GM21515 (cell line): Measurements from ENCODE around the gene BFSP1.

ENCODE experiments used
- ATAC-seq: cut with Tn5 transposase; IDR thresholded peaks from one replicate; pipeline ENCODE4 v1.9.1; 2021; ENCODE audit not compliant: unreplicated experiment

BFSP1 gene

DNA sequence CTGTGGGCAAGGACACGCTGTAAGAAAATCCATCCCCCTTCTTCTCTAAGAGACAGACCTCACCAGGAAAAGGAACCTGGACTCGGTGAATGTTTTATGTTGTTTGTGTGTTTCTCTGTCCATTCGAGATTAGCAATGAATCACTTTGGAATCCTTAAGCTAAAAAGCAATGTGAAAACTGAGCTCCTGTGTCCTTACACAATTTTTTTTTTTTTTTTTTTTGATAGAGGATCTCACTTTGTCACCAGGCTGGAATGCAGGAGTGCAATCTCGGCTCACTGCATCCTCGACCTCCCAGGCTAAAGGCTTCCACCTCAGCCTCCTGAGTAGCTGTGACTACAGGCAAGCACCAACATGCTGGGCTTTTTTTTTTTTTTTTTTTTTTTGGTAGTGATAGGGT lies 32.1 kb downstream of the BFSP1 start:
- no peak for ATAC-seq

DNA sequence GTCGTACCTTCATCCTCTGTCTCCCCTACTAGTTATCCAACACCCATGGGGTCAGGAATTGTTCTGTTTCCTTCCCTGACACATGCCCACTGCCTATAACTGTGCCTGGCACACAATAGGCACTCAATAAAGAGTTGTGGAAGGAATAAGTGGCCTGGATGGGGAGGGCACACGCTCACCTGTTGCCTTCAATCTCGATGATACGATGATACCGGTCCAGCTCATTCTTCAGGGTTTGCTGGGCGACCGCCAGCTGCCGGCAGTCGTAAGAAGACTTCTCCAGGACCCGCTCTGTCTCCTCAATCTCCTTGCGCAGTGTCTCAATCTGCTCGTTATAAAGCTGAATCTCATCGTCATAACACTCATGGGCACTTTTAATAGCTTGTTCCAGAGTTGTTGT lies 32.5 kb downstream of the BFSP1 start:
- ATAC-seq = no peak

DNA sequence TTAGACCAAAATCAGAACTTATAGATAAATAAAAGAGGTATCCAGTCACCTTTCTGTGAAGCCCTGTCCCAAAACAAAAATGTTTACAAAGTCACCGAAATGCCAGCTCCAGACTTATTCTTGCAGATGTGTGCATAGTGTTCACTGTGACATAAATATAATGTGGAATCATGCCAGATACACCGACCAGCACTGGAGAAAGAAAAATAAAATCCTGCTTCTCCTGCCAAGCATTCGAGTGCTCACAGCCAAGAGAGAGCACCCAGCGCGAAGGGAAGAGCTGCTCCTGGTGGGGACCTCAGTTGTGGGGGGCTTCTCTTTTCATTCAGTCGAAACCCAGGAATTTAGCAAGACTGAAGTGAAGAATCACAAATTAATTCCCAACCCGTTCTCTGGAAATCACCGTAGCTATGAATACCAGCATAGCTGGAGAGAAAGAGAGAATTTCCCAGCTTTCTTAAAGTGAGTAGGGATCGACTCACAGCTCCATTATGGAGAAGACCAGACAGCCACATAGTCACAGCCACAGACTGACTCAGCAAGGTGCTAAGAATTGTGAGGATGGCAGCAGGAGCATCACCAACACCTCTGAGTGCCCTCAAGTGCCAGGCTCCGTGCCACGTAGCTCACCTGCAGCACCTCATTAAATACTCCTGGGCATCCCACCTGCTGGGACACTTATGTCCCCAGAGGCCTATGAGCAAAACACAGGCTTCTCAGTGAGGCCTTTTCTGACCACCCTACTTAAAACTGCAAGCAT lies 33.2 kb downstream of the BFSP1 start:
- ATAC-seq = no peak

DNA sequence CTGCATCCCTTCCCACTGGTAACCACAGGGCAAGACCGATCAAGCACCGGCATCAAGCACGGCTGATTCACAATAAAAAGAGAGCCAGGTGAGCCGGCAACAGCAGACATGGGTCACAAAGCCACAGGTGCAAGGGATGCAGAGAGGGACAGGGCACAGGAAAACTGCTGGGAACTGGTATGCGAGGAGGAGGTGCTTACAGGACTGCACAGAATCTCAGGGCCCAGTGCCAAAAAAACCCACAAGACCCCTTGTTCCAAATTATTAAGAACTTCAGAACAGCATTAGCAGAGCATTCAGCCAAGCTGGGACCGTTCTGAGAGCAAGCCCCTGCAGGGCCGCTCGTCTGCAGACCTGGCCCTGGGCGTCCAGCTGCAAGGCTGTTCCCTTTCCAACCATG lies 35.4 kb downstream of the BFSP1 start:
- no peak for ATAC-seq

DNA sequence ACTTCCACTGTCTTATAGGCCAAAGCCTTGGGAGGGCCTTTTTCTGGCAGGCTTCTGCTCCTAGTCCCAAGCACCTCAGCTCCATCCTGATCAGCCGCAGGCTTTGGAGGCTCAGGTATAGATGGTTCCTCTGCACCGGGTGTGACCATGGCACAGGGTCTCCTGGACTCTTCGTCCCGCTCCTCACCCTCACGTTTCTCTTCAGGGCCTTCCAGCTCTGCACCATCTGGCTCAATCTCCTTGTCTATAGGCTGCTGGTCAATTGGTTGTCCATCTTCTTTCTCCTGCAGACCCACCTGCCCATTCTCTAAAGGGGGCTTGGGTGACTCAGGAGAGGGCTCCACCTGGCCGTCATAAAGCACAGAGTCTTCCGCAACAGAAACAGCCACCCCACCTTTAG lies 37.0 kb downstream of the BFSP1 start:
- no peak for ATAC-seq

DNA sequence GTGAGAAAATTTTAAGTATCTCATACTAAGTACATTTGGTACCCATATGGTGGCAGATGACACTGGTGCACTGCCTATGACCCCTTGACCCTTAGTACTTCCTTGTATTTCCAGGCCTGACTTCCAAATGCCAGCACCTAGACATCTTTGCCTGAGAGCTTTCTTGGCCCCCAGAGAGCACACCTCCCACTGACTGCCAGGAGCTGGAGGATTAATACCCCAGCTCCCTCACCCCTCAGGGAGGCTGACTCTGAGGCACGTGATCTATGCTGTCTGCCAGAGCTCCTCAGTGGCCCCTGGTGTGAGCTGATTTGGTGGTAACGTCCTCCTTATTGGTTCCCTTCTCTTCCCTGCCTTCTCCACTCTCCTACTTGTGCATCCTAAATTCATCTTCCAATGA lies 38.0 kb downstream of the BFSP1 start:
- no peak for ATAC-seq

DNA sequence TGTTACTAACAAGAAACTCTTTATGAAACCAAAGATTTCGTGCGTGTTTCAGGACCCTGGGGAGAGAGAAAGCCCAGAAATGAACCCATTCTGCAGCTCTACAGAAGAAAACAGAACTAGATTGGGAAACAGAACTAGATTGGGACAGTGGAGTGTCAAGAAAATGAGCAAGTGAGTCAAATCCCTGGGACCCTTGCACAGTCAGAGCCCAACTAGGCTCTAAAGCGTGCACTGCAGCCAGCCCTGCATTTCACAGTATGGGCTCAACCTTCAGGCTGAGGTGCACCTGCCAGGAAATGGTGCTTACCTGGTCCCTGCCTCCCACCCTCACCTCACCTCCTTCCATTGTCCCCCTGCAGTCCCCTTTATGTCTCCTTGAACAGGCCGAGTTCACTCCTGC lies 39.7 kb downstream of the BFSP1 start:
- no peak for ATAC-seq

DNA sequence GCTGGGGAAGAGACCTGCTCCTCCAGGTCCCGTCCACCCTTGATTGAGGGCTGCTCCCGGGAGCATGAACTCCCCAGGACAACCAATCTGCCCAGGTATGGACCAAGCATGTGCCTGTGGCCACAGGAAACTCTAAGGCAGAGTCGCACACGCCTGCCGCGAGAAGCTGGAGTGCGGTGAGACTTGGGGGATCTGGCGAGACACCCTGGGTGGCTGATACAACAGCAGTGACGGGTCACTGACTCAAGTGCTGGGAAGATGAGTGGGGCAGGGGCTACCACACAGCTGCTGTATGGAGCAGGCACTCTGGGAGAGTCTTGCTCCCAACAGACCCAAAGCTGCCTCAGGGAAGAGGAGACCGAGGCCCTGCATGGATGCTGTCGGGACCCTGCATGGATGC lies 40.1 kb downstream of the BFSP1 start:
- ATAC-seq = no peak

DNA sequence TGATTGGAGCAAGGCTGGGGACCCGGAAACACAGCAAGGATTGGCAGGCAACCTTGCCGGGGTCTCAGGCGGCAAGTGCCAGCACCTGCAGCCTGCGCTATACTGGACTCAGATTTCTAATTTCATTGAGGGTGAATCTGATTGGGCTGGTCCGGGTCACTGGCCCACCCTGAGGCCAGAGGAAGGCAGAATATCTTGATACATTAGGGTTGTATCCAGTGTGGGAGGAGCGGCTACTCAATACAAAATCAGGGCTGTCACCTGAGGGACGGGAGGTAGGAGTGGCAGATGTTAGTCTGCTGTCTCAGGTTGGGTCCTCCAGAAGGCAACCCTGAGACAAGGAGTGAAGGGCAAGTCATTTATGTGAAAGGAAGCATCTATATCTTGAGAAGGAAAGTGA lies 40.7 kb downstream of the BFSP1 start:
- ATAC-seq = no peak

DNA sequence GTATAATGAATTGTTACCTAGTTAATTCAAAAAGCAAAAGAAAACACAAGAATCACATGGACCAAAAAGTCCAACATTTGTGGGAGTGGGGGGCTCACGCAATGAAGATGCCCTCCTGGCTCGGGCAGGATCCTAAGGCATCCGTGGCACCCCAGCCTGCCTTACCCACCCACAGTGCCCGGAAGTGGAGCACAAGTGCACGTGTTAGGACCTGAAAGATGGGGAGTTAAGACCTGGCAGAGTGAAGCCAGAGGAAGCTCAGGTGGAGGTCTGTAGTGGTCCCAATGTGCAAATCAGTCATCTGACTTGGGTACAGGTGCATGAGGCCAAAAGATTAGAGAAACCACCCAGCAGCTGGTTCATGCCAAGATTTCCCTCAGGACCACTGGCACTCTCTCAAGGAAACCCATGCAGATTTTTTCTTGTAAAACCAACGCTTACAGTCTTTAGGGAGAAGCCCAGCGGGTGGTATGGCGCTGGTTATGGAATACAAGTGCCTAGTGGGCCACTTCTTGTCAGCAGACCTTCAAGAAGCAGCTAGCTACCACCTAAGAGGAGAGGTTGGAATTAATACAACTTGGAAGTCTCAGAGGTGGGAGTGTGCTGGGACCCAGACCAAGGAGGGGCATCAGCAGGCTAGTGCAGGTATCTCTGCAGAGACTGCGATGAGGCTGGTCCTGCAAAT lies 42.1 kb downstream of the BFSP1 start:
- no peak for ATAC-seq

DNA sequence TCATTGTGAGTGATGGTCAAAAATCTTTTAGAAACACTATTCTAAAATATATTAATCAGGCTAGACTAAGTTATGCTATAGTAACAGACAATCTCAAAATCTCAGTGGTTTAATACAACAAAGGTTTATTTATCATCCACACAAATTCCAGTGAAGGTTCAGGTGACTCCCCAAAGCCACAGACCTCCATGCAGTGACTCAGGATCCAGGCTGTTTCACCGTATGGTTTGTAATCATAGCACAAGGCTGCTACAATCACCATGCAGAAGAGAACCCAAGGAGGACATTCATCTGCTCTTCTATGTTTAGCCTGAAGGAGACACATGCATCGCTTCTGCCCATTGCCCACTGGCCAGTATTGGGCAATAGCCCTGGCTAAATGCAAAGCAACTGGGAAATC lies 46.2 kb downstream of the BFSP1 start:
- no peak for ATAC-seq

DNA sequence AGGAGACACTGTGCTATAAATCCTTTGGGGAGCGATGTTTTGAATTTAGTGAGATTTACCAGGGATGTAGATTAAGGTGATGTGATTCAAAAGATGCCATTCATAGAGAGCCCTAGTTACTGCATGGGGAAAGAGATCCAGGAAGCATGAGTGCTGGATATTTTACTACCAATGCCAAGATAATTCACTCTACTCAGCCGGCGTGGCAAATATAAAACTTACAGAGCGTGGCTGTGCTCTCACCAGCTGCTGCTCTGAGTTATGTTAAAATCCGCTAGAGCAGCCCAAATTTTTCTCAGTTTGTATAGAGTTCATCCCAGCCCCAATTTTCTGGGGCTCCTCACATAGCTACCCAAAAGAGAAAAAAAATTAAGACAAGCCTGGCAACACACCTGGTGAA lies 48.6 kb downstream of the BFSP1 start:
- ATAC-seq = no peak

DNA sequence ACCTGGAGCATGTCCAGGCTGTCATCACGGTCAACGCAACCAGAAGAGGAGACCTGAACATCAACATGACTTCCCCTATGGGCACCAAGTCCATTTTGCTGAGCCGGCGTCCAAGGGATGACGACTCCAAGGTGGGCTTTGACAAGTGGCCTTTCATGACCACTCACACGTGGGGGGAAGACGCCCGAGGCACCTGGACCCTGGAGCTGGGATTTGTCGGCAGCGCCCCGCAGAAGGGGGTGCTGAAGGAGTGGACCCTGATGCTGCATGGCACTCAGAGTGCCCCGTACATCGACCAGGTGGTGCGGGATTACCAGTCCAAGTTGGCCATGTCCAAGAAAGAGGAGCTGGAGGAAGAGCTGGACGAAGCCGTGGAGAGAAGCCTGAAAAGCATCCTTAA lies 49.5 kb downstream of the BFSP1 start:
- ATAC-seq = no peak

DNA sequence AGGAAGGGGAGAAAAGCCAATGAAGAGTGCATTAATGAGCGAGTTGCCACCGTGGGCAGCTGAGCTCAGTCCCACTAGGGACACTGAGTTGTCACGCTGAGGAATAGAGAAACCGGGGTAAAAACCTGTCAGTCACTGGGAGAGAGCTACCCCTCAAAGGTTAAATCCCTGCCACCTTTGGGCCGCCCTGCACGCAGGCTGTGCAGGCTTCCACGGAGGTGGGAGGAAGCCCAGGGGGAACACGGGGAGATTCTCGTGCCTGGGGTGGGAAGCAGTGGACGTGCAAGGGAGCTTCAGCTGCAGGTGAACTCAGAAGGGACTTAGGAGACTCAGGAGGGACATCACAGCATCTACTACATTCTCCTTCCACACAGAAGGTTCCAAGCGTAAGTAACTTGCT lies 50.5 kb downstream of the BFSP1 start:
- no peak for ATAC-seq

DNA sequence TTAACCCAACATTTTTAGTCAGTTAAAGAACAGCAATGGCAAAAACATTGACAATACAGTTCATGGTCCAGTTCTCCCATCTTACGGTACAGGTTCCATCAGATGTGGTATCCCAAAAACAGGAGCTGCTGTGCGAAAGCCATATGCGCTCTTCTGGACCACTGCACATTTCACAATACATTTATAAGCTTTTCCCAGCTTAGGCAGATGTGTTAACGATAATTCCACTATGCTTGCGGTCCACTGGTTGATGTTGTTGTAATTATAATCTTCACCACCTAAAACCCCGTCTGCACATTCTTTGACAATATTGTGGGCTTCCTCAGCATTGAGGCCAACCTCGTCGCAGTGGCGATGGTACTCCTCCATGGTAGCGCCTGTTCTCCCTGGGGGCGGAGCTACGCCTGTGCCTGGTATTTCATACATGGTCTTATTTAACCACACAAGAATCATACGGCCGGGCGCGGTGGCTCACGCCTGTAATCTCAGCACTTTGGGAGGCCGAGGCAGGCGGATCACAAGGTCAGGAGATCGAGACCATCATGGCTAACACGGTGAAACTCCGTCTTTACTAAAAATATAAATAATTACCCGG lies 52.0 kb downstream of the BFSP1 start:
- ATAC-seq = no peak

DNA sequence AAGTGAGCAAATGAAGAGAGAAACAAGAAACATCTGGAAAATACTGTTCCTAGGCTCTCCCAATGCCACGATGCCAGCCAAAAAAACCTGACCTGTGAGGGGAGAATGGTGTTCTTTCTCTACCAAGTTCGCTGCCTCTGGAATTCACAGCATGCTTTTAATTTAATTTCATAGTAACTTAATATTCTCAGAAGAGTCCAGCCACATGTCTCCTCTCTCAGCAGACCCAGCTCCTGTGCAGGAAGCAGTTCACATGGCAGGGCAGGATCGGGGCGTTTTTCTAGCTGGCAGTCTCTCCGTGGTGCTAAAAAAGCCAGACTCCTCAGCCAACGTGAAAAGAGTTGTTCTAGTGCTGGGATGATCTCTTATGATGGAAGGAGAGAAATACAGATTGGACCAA lies 57.5 kb downstream of the BFSP1 start:
- no peak for ATAC-seq

DNA sequence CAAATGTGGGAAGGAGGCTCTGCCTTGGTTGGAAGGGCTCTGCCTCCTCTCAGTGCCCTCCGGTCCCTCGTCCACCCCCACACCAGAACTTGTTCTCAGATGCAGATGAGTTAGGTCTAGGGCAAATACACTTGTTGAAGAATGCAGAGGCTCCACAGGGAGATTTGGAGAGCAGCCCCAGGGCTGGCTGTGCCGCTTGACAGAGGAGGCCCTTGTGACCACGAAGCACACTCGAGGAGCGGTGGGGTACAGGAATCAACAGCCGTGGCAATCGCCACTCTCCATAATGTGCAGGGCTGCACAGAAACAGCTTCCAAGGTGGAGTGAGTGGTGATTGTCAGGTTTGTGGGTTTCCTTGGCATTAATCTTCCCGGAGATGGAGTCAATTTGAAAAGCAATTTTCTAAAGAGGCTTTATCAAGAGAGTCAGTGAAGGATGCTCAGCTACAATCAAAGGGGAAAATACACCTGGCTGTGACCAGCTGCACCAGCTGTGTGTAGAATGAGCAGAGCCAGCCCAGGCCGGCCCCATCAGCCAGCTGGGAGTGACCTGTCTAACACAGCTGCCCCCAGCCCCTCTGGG lies 59.5 kb downstream of the BFSP1 start:
- ATAC-seq = no peak

DNA sequence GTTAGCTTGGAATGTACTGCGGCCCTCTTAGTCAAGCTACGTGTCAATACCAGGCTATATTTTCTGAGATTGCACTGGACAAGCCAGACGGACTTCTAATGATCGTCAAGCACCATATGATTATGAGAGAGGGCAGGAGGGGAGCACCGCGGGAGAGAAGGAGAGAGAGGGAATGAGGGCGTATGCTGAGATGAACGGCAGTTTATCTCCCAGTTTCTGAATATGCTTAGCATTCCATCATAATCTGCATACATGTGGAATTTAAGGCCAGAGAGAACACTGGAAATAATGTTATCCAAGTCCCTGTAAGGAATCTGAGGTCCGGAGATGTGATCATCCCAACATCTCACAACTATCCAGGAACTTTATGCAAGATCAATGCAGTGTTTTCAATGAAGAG lies 60.2 kb downstream of the BFSP1 start:
- ATAC-seq = no peak

DNA sequence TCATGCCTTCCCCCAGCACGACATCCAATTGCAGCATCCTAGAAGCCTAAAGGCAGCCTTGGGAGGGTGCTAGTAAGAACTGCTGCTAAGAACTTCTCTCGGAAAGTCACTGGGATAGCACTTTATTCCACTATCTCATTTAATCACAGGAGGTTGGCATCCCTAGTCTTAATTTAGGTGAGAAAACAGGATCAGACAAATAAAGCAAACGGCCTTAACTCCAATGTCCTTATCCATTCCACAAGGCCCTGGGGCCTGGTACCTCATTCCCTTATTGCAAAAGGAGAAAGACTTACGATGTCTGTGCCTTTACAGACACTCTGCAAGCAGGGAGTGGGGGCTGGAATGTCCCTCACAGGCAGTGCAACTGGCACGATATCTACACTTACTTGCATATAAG lies 60.7 kb downstream of the BFSP1 start:
- ATAC-seq = no peak

DNA sequence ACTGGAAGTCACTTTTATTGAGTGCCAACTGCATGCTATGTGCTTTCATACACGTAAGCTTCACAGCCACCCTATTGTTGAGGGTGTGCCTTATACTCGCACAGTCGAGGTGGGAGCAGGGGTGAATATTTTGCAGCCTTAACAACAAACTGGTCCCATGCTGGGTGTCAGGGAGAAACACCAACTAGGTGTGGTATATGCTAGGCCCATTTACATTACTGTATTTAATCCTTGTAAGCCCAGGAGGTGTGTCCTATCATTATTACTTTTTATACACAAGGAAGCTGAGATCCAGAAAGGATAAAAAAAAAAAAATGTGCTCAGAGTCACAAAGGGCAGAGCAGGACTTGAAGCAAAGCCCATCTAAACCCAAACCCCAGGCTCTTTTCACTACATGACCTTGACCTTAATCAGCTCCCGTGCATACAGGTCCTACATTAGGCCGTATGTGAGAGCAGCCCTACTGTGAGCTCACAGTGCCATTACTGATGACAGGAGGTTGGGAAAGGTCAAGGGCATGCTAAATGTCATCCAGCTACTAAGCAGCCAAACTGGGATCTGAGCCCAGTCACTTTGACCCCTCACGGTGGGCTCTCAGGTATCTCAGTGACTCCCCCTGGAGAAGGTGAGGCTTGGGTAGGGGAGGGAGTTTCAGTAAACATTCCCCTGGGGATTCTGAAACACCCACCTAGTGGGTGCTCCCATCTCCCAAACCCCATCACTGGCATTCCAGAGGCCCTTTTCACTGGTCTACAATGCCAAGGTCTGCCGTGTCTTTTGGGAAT lies 61.7 kb downstream of the BFSP1 start:
- no peak for ATAC-seq

DNA sequence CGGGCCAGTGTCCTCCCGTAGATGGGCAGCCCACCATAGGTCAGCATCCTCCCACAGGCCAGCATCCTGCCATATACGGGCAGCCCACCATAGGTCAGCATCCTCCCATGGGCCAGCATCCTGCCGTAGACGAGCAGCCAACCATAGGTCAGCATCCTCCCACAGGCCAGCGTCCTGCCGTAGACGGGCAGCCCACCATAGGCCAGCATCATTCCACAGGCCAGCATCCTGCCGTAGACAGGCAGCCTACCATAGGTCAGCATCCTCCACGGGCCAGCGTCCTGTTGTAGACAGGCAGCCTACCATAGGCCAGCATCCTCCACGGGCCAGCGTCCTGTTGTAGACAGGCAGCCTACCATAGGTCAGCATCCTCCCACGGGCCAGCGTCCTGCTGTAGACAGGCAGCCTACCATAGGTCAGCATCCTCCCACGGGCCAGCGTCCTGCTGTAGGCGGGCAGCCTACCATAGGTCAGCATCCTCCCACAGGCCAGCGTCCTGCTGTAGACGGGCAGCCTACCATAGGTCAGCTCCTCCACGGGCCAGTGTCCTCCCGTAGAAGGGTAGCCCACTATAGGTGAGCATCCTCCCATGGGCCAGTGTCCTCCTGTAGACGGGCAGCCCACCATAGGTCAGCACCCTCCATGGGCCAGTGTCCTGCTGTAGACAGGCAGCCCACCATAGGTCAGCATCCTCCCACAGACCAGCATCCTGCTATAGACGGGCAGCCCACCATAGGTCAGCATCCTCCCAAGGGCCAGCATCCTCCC lies 62.9 kb downstream of the BFSP1 start:
- ATAC-seq = no peak
